Fibroblast of pulmonary artery (primary cell): ENCODE data around the gene NSD2.

ENCODE experiments used
- DNase-seq: peaks from one replicate; pipeline ENCODE4 v3.0.0-alpha.2; 2010; ENCODE audit warnings: low read depth
- H3K4me3 ChIP-seq: replicated peaks from 2 replicates; pipeline ENCODE4 v1.5.1; 2011; ENCODE audit warnings: low read depth, mild to moderate bottlenecking, control low read depth, low read length, moderate library complexity
- CTCF ChIP-seq: IDR thresholded peaks from 2 replicates; pipeline ENCODE4 v1.5.1; 2011; ENCODE audit warnings: mild to moderate bottlenecking, control low read depth, low read length, inconsistent platforms; ENCODE audit errors: missing control alignments

Gene NSD2

DNA sequence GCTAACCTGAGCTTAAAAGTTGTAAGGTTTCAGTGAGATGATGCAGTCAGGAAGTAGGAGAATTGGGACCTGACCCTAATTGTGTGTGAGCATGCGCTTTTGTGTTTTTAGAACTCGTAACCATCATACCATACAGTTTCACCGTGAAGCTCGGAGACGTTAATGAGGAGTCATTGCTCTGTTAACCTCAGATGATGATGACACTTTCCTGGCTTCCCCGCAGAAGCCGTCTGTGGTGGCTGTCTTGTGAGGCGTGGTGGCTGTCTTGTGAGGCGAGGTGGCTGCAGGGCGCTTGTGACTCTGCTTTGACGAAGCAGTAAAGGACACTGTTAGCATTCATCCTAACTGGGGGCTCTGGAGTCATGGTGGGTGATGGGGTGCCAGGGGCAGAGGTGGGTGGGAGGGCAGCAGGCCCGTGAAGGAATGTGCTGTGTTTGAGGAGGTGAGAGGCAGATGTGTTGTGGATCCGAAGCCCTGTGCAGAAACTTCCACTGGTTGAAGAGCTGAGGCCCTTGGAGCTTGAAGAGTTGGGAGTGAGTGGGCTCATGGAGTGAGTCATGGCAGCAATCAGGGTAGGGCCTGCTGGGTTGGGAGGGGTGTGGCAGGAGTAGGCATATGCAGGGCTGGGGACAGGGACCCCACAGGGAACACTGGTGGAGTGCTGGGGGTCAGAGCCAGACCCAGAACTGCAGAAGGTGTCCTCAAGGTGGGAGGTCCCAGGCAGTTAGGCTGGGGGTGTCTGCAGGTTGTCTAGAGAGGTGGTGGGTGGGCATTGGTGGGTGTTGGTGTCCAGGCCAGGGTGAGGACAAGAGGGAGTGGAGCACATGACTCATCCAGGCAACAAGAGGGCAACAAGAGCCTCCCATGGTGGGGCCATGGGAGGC, 57.4 kb downstream of the NSD2 start:
- TF ChIP-seq CTCF = no peak
- DNase-seq = no peak
- no peak overlapping the region for H3K4me3 ChIP-seq

GRCh38 chr4:1932736-1933135, 61.5 kb downstream of the NSD2 start:
- TF ChIP-seq CTCF = no peak
- no peak for DNase-seq

DNA sequence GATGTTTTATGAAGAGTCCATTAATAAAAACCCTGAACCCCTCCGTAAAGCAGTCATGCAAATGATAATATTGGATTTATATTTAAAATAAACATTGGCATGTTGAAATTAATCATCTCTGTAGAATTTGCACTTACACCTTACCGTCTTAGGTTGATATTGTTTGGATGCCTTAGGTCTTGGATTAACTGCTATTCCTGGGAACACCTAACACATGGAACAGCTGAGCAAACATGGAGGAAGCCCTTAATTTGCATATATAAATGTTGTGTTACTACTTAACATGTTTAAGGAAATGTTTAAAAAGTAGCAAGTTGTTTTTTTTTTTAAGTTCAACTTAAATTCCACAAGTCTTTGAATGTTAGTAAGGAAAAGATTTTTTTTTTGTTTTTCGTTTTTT, 62.5 kb downstream of the NSD2 start:
- H3K4me3 ChIP-seq = no peak overlapping the region
- no peak for DNase-seq
- no peak for TF ChIP-seq CTCF

More at GRCh38 chr4:1932736-1933135, 61.5 kb downstream of the NSD2 start:
- H3K4me3 ChIP-seq = no peak overlapping the region

DNA sequence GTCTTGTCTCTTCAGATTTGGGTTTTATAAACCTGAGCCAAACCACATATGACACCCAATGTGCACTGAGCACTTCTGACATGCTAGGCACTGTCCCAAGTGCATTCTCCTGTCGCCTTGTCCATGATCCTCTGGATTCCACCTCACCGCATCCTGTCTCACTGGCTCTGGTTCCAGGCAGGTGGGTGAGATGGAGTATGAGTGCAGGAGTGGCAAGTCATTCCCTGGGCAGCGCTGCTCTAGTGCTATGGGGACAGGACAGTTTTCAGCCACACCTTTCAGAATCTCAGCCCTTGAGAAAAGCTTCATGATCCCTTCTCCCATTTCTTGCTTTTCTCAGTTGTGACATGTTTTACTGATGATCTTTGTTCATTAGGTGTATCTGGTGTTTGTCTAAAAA, 66.4 kb downstream of the NSD2 start:
- H3K4me3 ChIP-seq = no peak overlapping the region
- no peak for DNase-seq
- no peak for TF ChIP-seq CTCF

- DNase-seq = no peak
- no peak overlapping the region for H3K4me3 ChIP-seq
- TF ChIP-seq CTCF = no peak
Measured at GRCh38 chr4:1938027-1938426, 66.8 kb downstream of the NSD2 start.

DNA sequence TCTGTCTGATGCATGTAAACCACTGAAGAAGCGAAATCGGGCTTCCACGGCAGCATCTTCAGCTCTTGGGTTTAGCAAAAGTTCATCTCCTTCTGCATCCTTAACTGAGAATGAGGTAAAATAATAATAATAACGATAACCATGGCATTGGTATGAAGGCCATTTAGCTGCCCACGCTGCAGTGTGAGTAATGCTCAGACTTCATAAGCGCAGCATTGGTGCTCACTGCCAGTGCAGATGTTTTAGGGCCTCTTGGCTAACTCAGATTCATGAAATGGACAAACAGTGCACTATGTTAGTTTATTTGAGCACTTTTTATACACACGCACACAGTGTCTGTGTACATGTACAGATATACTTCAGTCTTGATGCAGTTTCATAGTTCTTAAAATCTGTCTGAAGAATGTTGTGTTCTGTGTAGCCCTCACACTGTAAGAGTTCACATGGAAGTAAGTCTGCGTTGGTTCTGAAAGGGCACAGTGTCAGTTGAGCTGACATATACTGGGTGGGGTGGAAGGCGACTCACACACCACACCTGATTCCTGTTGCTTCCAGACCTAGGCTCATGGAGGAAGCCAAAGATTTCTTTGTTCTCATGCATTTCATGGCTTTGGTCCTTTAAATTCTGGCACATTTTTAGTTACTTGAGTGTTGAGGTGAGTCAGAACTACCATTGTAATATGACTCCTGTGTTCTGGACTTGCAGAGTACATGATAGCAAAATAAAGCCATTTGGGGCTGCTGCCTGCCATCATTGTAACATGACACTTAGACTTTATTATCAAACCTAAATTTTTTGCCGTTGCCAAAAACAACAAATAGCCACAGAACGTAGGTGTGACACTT, 68.7 kb downstream of the NSD2 start:
- no peak overlapping the region for H3K4me3 ChIP-seq
- no peak for TF ChIP-seq CTCF
- DNase-seq = peak; percentile 86
